A549 (cell line): Measurements from ENCODE around the gene ST6GAL1.

Experiments
- CEBPB ChIP-seq, 2 experiments: fragments of >200 bp in 1 of 2; sonication (Bioruptor Twin) in 1 of 2; formaldehyde crosslinking in 1 of 2; IDR thresholded peaks; 2 replicates each; pipeline ENCODE4 v1.6.1; 2012 to 2016
- EHMT2 ChIP-seq: fragments of 200-600 bp; sonication (generic); IDR thresholded peaks from 2 replicates; pipeline ENCODE4 v1.6.1; 2016; ENCODE audit warnings: antibody characterized with exemption, low read depth, mild to moderate bottlenecking, moderate library complexity
- HMGXB4 ChIP-seq: fragments of 250-450 bp; sonication (Bioruptor Pico); IDR thresholded peaks from 2 replicates; pipeline ENCODE4 v1.5.0; 2021; ENCODE audit warnings: mild to moderate bottlenecking, moderate library complexity, borderline replicate concordance
- JUNB ChIP-seq: fragments of >200 bp; sonication (Bioruptor Twin); formaldehyde crosslinking; IDR thresholded peaks from 2 replicates; pipeline ENCODE4 v1.6.1; 2016
- KDM1A ChIP-seq: fragments of 200-600 bp; sonication (generic); IDR thresholded peaks from 2 replicates; pipeline ENCODE4 v1.6.1; 2016; ENCODE audit warnings: low read depth, mild to moderate bottlenecking
- MAFK ChIP-seq: fragments of 450-650 bp; IDR thresholded peaks from 2 replicates; pipeline ENCODE4 v1.6.1; 2014; ENCODE audit not compliant: partially characterized antibody
- PBX3 ChIP-seq: IDR thresholded peaks from 2 replicates; pipeline ENCODE4 v1.6.1; 2012
- POLR2A ChIP-seq: IDR thresholded peaks from 2 replicates; pipeline ENCODE4 v1.6.1; 2012; ENCODE audit warnings: mild to moderate bottlenecking, low read length
- RFX5 ChIP-seq: fragments of 450-650 bp; IDR thresholded peaks from 2 replicates; pipeline ENCODE4 v1.7.1; 2014; ENCODE audit warnings: antibody characterized with exemption, mild to moderate bottlenecking, moderate library complexity
- SMC3 ChIP-seq: fragments of >200 bp; sonication (Bioruptor Twin); formaldehyde crosslinking; IDR thresholded peaks from 3 replicates; pipeline ENCODE4 v1.6.1; 2018; ENCODE audit warnings: inconsistent platforms
- SREBF2 ChIP-seq: fragments of 450-650 bp; IDR thresholded peaks from 2 replicates; pipeline ENCODE4 v1.6.1; 2014; ENCODE audit warnings: mild to moderate bottlenecking, moderate library complexity
- USF2 ChIP-seq: fragments of 450-650 bp; IDR thresholded peaks from 2 replicates; pipeline ENCODE4 v1.6.1; 2014; ENCODE audit warnings: antibody characterized with exemption
- TF ChIP-seq, protein P1 (sequence below): fragments of >200 bp; sonication (Bioruptor Twin); formaldehyde crosslinking; IDR thresholded peaks from 3 replicates; pipeline ENCODE4 v1.5.1; 2016

- TF ChIP-seq SMC3 (no peak), RFX5 (no peak), USF2 (no peak), HMGXB4 (CRISPR knock-in tag) (no peak), POLR2A (no peak), MAFK (no peak), CEBPB (IDR thresholded peaks at IDR 0.05) (no peak), KDM1A (no peak), EHMT2 (no peak), JUNB (no peak), PBX3 (no peak), SREBF2 (no peak)
- TF ChIP-seq, protein P1, sequence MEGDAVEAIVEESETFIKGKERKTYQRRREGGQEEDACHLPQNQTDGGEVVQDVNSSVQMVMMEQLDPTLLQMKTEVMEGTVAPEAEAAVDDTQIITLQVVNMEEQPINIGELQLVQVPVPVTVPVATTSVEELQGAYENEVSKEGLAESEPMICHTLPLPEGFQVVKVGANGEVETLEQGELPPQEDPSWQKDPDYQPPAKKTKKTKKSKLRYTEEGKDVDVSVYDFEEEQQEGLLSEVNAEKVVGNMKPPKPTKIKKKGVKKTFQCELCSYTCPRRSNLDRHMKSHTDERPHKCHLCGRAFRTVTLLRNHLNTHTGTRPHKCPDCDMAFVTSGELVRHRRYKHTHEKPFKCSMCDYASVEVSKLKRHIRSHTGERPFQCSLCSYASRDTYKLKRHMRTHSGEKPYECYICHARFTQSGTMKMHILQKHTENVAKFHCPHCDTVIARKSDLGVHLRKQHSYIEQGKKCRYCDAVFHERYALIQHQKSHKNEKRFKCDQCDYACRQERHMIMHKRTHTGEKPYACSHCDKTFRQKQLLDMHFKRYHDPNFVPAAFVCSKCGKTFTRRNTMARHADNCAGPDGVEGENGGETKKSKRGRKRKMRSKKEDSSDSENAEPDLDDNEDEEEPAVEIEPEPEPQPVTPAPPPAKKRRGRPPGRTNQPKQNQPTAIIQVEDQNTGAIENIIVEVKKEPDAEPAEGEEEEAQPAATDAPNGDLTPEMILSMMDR: no peak
These were observed 136.1 kb downstream of the ST6GAL1 start for GRCh38 chr3:187066228-187066995.
